OCI-LY7 (cell line): Measurements from ENCODE around the gene TSSK6. TPM values are rescaled to one million over a fixed set of nuclear protein-coding genes. Genes with fewer than 3 reads are reported as not detected.
A peak's percentile ranks its signal among the peaks of the same experiment; 100 is the strongest.

Experiments used
- BruUV-seq: library from RNA; stranded (reverse); fragments of 400-500 nt; replicated peaks from 2 replicates; lab custom pipeline; 2021; lab: Mats Ljungman, UMichigan
- CTCF ChIA-PET: fragments of 300-600 bp; sonication (Branson Sonifier 250); formaldehyde crosslinking; loops from one replicate; lab custom pipeline; 2022; ENCODE audit warnings: antibody characterized with exemption; ENCODE audit not compliant: unreplicated experiment; lab: Charles Lee
- POLR2A ChIA-PET: fragments of 300-600 bp; sonication (Branson Sonifier 250); formaldehyde crosslinking; loops from one replicate; lab custom pipeline; 2022; ENCODE audit warnings: antibody characterized with exemption; lab: Charles Lee
- DNase-seq: peaks from one replicate; pipeline ENCODE4 v3.0.0-alpha.2; 2015; ENCODE audit warnings: low spot score
- H2AFZ ChIP-seq: fragments of 200-600 bp; sonication (generic), shearing (Covaris generic); 2 replicates; pipeline ENCODE4 v1.6.1; 2014; ENCODE audit warnings: mild to moderate bottlenecking, antibody characterized with exemption, low read length, moderate library complexity
- H3K27ac ChIP-seq: fragments of 200-600 bp; sonication (generic); 2 replicates; pipeline ENCODE4 v1.5.1; 2014; ENCODE audit warnings: mixed run types, low read depth, mild to moderate bottlenecking, moderate library complexity, low read length, inconsistent platforms; ENCODE audit not compliant: poor library complexity, severe bottlenecking
- H3K36me3 ChIP-seq: fragments of 200-600 bp; sonication (generic); 2 replicates; pipeline ENCODE4 v1.6.1; 2014; ENCODE audit warnings: mild to moderate bottlenecking, antibody characterized with exemption, low read length, moderate library complexity, mixed read lengths; ENCODE audit not compliant: insufficient read depth
- H3K4me1 ChIP-seq: fragments of 200-600 bp; sonication (generic); 2 replicates; pipeline ENCODE4 v1.5.1; 2014; ENCODE audit warnings: mild to moderate bottlenecking, low read length; ENCODE audit not compliant: insufficient read depth, poor library complexity, severe bottlenecking
- H3K4me2 ChIP-seq: fragments of 200-600 bp; sonication (generic); 2 replicates; pipeline ENCODE4 v1.6.1; 2014; ENCODE audit warnings: mild to moderate bottlenecking, low read length
- H3K4me3 ChIP-seq: fragments of 200-600 bp; sonication (generic); 2 replicates; pipeline ENCODE4 v1.5.1; 2014; ENCODE audit warnings: mild to moderate bottlenecking, low read depth, low read length; ENCODE audit not compliant: poor library complexity, severe bottlenecking
- H3K79me2 ChIP-seq: fragments of 200-600 bp; sonication (generic); 2 replicates; pipeline ENCODE4 v1.6.1; 2016; ENCODE audit warnings: low read depth, mild to moderate bottlenecking, low read length, moderate library complexity, mixed read lengths; ENCODE audit not compliant: insufficient read depth
- H3K9me2 ChIP-seq: fragments of 200-600 bp; sonication (generic); 2 replicates; pipeline ENCODE4 v1.6.1; 2016; ENCODE audit warnings: mild to moderate bottlenecking, low read length, mixed read lengths; ENCODE audit not compliant: insufficient read depth
- H3K9me3 ChIP-seq: fragments of 200-600 bp; sonication (generic); 2 replicates; pipeline ENCODE4 v1.6.1; 2014; ENCODE audit warnings: mild to moderate bottlenecking, mixed run types, low read length, mixed read lengths
- H4K20me1 ChIP-seq: fragments of 200-600 bp; sonication (generic); 2 replicates; pipeline ENCODE4 v1.6.1; 2014; ENCODE audit warnings: mild to moderate bottlenecking, antibody characterized with exemption, low read length, moderate library complexity, mixed read lengths; ENCODE audit not compliant: insufficient read depth
- CTCF ChIP-seq: fragments of 200-600 bp; sonication (generic); conservative IDR thresholded peaks from 2 replicates; pipeline ENCODE4 v1.5.1; 2014; ENCODE audit warnings: mild to moderate bottlenecking, antibody characterized with exemption, low read length, moderate library complexity, mixed read lengths
- EZH2phosphoT487 ChIP-seq: fragments of 200-600 bp; sonication (generic); IDR thresholded peaks from 2 replicates; pipeline ENCODE4 v1.6.1; 2018; ENCODE audit warnings: low read depth, borderline replicate concordance, mild to moderate bottlenecking, mixed run types, antibody characterized with exemption, low read length, moderate library complexity, mixed read lengths
- intact Hi-C: fragments of 100-400 bp; cut with micrococcal nuclease; formaldehyde crosslinking; loops from one replicate; pipeline ENCODE4 v1.10.0; 2022; ENCODE audit not compliant: unreplicated experiment
- total RNA-seq, 2 experiments: library from RNA; depleted of rRNA in 1 of 2; stranded (reverse); fragments of >200 nt in 1 of 2; shearing (Covaris generic) in 1 of 2; gene quantifications; 2 replicates each; pipeline ENCODE4 v1.2.3, GENCODE V29; 2014 to 2022

TSSK6 gene
- total RNA-seq, 2 experiments from 2014 or later, result 6.4 to 10.5 TPM

GRCh38 chr19:19540715-19541515 lies 25.6 kb upstream of the TSSK6 start:
- Histone ChIP-seq H2AFZ (no peak overlapping the region), H3K9me2 (no peaks in the 10 kb centered on the region), H3K9me3 (no peaks in the 10 kb centered on the region), H3K79me2 (no peaks in the 10 kb centered on the region), H3K4me3 (no peak overlapping the region), H4K20me1 (no peaks in the 10 kb centered on the region), H3K36me3 (no peaks in the 10 kb centered on the region), H3K27ac (no peak overlapping the region), H3K4me2 (0 out of 2 replicates have a peak overlapping the region, but pooled peaks have one; percentile 13), H3K4me1 (peaks cover 14% of the 10 kb centered on the region)
- TF ChIP-seq EZH2phosphoT487 (no peak), CTCF (no peak)
- BruUV-seq, result no TSS peak
- ChIA-PET POLR2A (interaction anchor here (0.6 kb wide), 2 partner anchors 9 to 12 kb away, joined by 3 to 6 read pairs; no protein-coding TSS in a partner anchor), CTCF (no interaction called here)
- intact Hi-C loops, result no loop called here
- DNase-seq, result peak; percentile 78

GRCh38 chr19:19540064-19540714 lies 24.8 kb upstream of the TSSK6 start:
- H3K79me2 ChIP-seq, result no peaks in the 10 kb centered on the region
- no peaks in the 10 kb centered on the region for H3K36me3 ChIP-seq
- H3K4me2 ChIP-seq, result no peak overlapping the region
- no peaks in the 10 kb centered on the region for H3K9me3 ChIP-seq
- H4K20me1 ChIP-seq, result no peaks in the 10 kb centered on the region
- DNase-seq, result peak; percentile 54
- H2AFZ ChIP-seq, result no peak overlapping the region
- TF ChIP-seq CTCF, result no peak
- TF ChIP-seq EZH2phosphoT487, result no peak
- H3K4me1 ChIP-seq, result peaks cover 14% of the 10 kb centered on the region
- intact Hi-C loops, result no loop called here
- no TSS peak for BruUV-seq
- no peaks in the 10 kb centered on the region for H3K9me2 ChIP-seq
- ChIA-PET CTCF (no interaction called here), POLR2A (interaction anchor here (0.6 kb wide), 1 partner anchor 8 kb away, joined by 6 read pairs; no protein-coding TSS in a partner anchor)
- no peak overlapping the region for H3K27ac ChIP-seq
- H3K4me3 ChIP-seq, result no peak overlapping the region
